HUES64 (cell line): ENCODE results near the gene POR.

Source experiments
- H3K27ac ChIP-seq: 2 replicates; pipeline ENCODE4 v1.7.0; 2013; ENCODE audit warnings: low read depth, low read length, inconsistent platforms
- H3K27me3 ChIP-seq: 2 replicates; pipeline ENCODE4 v1.6.1; 2013; ENCODE audit warnings: mild to moderate bottlenecking, low read length; ENCODE audit not compliant: insufficient read depth
- H3K36me3 ChIP-seq: 2 replicates; pipeline ENCODE4 v1.6.1; 2013; ENCODE audit warnings: mild to moderate bottlenecking, low read length; ENCODE audit not compliant: insufficient read depth
- H3K4me1 ChIP-seq: 2 replicates; pipeline ENCODE4 v1.6.1; 2013; ENCODE audit warnings: mild to moderate bottlenecking, low read length, moderate library complexity; ENCODE audit not compliant: insufficient read depth
- H3K4me3 ChIP-seq: 2 replicates; pipeline ENCODE4 v1.5.1; 2013; ENCODE audit warnings: mild to moderate bottlenecking, low read length, moderate library complexity
- H3K9ac ChIP-seq: 2 replicates; pipeline ENCODE4 v1.6.1; 2013; ENCODE audit warnings: mild to moderate bottlenecking, low read depth, low read length
- H3K9me3 ChIP-seq: 2 replicates; pipeline ENCODE4 v1.6.1; 2013; ENCODE audit warnings: low read depth, low read length; ENCODE audit not compliant: insufficient read depth
- WGBS: fragments of 150-250, 120-280 bp; methylation state at CpG from one replicate; pipeline ENCODE4 v1.1.7; 2013; ENCODE audit warnings: missing lambda C conversion rate; 5-methylcytosine and 5-hydroxymethylcytosine counted together

The POR gene

GRCh38 chr7:75922966-75923603 is 8.1 kb downstream of the POR start:
- Histone ChIP-seq H3K27me3 (no peaks in the 10 kb centered on the region), H3K9ac (no peak overlapping the region), H3K27ac (no peak overlapping the region), H3K4me3 (no peak overlapping the region), H3K36me3 (no peaks in the 10 kb centered on the region; the same call in 1 of the 2 replicates), H3K9me3 (no peaks in the 10 kb centered on the region), H3K4me1 (no peaks in the 10 kb centered on the region)
- WGBS: 95% methylated on average over 9 of the region's 9 CpGs

DNA sequence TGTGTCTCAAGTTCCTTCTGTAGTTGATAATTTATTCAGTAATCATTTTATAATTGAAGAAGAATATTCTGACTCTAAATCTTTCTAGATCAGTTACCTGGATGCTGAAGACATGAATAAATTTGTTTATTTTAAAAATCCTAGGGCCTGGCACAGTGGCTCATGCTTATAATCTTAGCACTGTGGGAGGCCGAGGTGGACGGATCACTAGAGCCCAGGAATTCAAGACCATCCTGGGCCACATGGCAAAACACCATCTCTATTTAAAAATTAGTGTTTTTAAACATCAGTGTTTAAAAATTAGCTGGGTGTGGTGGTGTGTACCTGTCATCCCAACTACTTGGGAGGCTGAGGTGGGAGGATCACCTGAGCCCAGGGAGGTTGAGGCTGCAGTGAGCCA is 9.3 kb downstream of the POR start:
- H3K27ac ChIP-seq: no peak overlapping the region
- H3K4me3 ChIP-seq: no peak overlapping the region
- H3K4me1 ChIP-seq: no peaks in the 10 kb centered on the region
- WGBS: 97% methylated on average over 2 of the region's 2 CpGs
- no peak overlapping the region for H3K9ac ChIP-seq
- H3K36me3 ChIP-seq: peaks cover 4% of the 10 kb centered on the region
- no peaks in the 10 kb centered on the region for H3K9me3 ChIP-seq
- H3K27me3 ChIP-seq: no peaks in the 10 kb centered on the region

DNA sequence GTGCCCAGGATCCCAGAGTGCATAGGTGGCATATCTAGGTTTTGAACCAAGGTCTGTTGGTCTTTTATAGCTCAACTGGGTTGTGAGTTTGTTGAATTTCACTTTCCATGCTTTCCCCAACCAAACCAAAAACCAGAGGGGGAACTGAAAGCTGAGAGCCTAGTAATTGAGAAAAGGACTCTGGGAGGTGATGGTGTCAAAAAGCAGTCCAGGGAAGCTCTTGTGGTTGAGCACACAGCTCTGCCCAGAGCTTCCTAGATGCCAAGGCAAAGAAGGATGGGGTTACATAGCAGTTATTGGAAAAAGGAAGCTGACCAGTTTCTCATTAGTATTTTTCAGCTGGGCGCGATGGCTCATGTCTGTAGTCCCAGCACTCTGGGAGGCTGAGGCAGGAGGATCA is 9.9 kb downstream of the POR start:
- Histone ChIP-seq H3K4me3 (no peak overlapping the region), H3K27ac (no peak overlapping the region), H3K36me3 (peaks cover 4% of the 10 kb centered on the region), H3K27me3 (no peaks in the 10 kb centered on the region), H3K4me1 (no peaks in the 10 kb centered on the region), H3K9me3 (no peaks in the 10 kb centered on the region), H3K9ac (no peak overlapping the region)
- 93% methylated on average over 2 of the region's 2 CpGs for WGBS

DNA sequence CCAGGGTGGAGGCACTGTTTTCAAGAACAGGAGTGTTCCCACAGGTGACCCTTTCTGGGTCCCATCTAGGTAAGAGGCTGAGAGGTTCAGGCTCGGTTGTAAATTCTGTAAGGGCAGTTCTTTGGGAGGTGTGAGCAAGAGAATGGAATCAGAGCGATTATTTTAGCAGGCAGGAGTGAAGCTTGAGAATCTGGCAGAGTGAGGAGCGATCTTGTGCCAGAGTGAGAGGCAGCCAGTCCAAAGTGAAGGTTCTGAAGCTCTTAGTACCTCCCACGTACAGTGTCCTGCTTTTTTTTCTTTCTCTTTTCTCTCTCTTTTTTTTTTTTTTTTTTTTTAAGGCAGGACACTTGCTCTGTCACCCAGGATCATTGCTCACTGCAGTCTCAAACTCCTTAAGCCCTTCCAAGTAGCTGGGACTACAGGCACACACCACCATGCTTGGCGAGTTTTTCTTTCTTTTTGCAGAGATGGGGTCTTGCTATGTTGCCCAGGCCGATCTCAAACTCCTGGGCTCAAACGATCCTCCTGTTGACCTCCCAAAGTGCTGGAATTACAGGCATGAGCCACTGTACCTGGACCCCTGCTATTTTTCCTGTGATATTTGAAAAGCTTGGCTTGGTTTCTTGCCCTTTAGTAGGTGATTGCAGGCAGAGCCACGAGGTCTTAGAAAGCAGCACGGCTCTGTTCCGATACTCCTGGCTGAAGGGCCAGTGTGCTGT is 10.9 kb downstream of the POR start:
- no peak overlapping the region for H3K27ac ChIP-seq
- H3K9ac ChIP-seq: no peak overlapping the region
- no peaks in the 10 kb centered on the region for H3K9me3 ChIP-seq
- WGBS: 93% methylated on average over 10 of the region's 10 CpGs
- peaks cover 4% of the 10 kb centered on the region for H3K36me3 ChIP-seq
- H3K4me3 ChIP-seq: no peak overlapping the region
- no peaks in the 10 kb centered on the region for H3K4me1 ChIP-seq
- no peaks in the 10 kb centered on the region for H3K27me3 ChIP-seq

DNA sequence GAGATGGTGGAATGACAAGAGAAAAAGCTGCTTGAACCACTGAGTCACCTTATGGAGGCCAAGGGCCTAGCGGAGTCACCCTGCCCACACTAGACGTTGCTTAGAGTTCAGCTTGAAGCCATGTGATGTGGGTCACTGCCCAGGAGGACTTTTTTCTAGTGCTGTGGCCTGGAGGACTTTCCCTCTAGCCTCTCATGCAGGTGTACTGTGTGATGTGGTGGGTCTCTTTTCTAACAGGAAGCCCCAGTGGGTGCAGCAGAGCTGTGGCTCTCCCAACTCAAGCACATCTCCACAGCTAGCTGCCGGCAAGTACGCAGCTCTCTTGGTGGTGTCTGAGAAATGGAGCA is 13.6 kb downstream of the POR start:
- H3K4me1 ChIP-seq: no peaks in the 10 kb centered on the region
- 97% methylated on average over 4 of the region's 4 CpGs for WGBS
- H3K4me3 ChIP-seq: no peak overlapping the region
- no peaks in the 10 kb centered on the region for H3K27me3 ChIP-seq
- H3K36me3 ChIP-seq: peaks cover 4% of the 10 kb centered on the region; the same call in 1 of the 2 replicates
- H3K9ac ChIP-seq: no peak overlapping the region
- no peak overlapping the region for H3K27ac ChIP-seq
- H3K9me3 ChIP-seq: no peaks in the 10 kb centered on the region

DNA sequence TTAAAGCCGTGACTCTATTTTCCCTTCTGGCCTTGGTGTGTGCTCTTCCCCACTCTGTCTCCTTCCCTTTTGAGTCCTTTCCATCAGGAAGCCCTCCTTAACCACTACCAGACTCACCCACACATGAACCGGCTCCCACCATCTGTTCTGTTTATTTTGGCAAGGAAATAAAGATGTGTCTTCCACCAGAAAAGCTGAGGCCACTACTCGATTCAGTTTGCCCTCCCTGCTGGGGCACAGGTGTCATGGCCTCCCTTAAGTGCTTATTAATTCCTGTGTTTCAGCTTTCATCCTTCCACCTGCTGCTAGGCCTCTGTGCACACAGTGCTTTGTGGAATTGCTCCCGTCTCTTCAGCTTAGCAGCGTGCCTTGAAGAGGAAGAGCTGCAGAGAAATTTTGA is 16.7 kb downstream of the POR start:
- Histone ChIP-seq H3K27ac (no peak overlapping the region), H3K9me3 (no peaks in the 10 kb centered on the region), H3K4me1 (no peaks in the 10 kb centered on the region), H3K27me3 (no peaks in the 10 kb centered on the region), H3K9ac (no peak overlapping the region), H3K36me3 (peaks cover 4% of the 10 kb centered on the region; the same call in 1 of the 2 replicates), H3K4me3 (no peak overlapping the region)
- 91% methylated on average over 5 of the region's 5 CpGs for WGBS

DNA sequence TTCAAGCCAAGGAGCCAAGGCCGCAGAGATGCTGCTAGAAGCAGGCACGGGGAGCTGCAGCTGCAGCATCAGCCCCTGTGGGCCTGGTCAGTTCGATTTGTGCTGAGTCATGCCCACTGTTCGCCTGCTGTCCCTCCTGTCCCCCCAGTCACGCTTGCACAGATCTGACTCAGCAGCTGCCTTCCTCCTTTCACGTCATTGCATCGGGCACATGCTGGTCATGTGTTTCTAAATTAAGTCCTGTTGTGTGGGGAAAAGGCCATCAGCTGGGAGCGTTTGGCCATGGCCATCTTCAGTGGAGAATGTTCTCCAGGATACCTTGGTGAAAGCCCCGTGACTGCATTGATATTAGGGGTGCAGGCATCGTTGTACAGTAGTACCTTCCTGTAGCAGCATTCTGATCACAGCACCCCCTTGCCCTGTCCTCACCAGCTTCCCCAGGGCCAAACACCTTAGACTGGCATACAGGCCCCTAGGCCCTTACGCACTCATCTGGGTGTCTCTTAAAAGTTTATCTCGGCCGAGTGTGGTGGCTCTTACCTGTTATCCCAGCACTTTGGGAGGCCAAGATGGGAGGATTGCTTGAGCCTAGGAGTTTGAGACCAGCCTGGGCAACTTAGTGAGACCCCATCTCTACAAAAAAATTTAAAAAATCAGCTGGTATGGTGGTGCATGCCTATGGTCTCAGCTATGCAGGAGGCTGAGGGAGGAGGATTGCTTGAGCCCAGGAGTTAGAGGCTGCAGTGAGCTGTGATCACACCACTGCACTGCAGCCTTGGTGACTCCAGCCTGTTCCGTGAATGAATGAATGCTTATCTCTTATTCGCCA is 23.2 kb downstream of the POR start:
- no peaks in the 10 kb centered on the region for H3K9me3 ChIP-seq
- H3K27me3 ChIP-seq: no peaks in the 10 kb centered on the region
- 96% methylated on average over 15 of the region's 15 CpGs for WGBS
- peaks cover 6% of the 10 kb centered on the region; the same call in 1 of the 2 replicates for H3K36me3 ChIP-seq
- H3K4me3 ChIP-seq: no peak overlapping the region
- no peaks in the 10 kb centered on the region for H3K4me1 ChIP-seq
- H3K9ac ChIP-seq: no peak overlapping the region
- no peak overlapping the region for H3K27ac ChIP-seq

- Histone ChIP-seq H3K9me3 (no peaks in the 10 kb centered on the region), H3K4me3 (no peak overlapping the region), H3K9ac (no peak overlapping the region), H3K27ac (no peak overlapping the region), H3K27me3 (no peaks in the 10 kb centered on the region), H3K36me3 (peaks cover 6% of the 10 kb centered on the region; the same call in 1 of the 2 replicates), H3K4me1 (no peaks in the 10 kb centered on the region)
- WGBS: 95% methylated on average over 6 of the region's 6 CpGs
These were observed 24.0 kb downstream of the POR start for GRCh38 chr7:75938921-75939320.

- Histone ChIP-seq H3K36me3 (peaks cover 6% of the 10 kb centered on the region; the same call in 1 of the 2 replicates), H3K27me3 (no peaks in the 10 kb centered on the region), H3K9ac (no peak overlapping the region), H3K4me3 (no peak overlapping the region), H3K4me1 (no peaks in the 10 kb centered on the region), H3K27ac (no peak overlapping the region), H3K9me3 (no peaks in the 10 kb centered on the region)
- 97% methylated on average over 4 of the region's 6 CpGs for WGBS
These were observed 28.9 kb downstream of the POR start for GRCh38 chr7:75943864-75944263.

- Histone ChIP-seq H3K27ac (no peak overlapping the region), H3K9ac (no peak overlapping the region), H3K4me1 (no peaks in the 10 kb centered on the region), H3K36me3 (peaks cover 6% of the 10 kb centered on the region; the same call in 1 of the 2 replicates), H3K9me3 (no peaks in the 10 kb centered on the region), H3K27me3 (no peaks in the 10 kb centered on the region), H3K4me3 (no peak overlapping the region)
- WGBS: 100% methylated on average over 1 of the region's 1 CpG
These were observed 29.6 kb downstream of the POR start for GRCh38 chr7:75944507-75944906.
